ENCODE results near the gene LMO7. TPM values are rescaled to one million over a fixed set of nuclear protein-coding genes. Genes with fewer than 3 reads are reported as not detected.
A peak's percentile ranks its signal among the peaks of the same experiment; 100 is the strongest.

Gene LMO7
- total RNA-seq, 1 donor from 2014 or later = 3.2 TPM

DNA sequence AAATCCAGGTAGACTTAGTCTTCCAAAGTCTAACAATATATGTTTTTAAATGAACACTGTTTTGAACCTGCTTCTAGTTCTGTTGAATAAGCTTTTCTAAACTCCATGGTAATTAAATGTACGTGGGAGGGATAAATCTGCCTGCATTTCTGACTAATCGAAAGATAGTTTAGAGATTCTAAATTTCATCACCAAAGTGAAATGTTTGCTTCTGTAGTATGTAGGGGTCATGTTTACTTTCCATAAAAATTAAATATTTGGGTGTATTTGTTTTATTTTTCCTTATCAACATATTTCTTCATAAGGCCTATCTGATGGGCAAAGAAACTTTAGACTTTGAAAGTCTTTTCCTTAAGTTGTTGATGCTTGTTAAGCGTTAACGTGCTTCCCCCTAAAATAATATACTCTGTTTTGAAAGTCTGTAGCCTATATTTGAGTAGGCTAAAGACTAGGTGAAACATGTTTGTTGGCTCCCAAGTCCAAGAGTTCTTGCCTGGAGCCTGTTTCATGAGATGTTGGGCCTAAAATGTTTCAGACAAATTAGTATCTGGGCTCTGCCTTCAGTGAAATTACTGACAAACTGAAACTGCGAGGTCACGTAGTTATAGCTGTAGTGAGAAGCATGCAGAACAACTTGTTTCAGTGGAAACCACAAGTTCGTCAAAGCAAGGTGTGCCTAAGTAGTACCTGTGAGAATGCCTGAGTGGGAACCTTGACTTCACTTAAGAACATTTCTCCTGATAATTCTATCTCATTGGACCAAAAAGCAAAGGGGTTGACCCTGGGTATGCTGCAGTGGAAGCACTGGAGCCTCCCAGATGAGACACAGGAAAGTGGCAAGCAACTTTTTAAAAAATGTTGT is 126.2 kb downstream of the LMO7 start:
- peak overlapping the region; percentile 61 for H3K27ac Mint-ChIP-seq
- H3K36me3 Mint-ChIP-seq (ENCODE audit: low read depth) = peaks cover 11% of the 10 kb centered on the region
- DNase-seq (ENCODE audit: low spot score) = peak; percentile 36
- peaks cover 10% of the 10 kb centered on the region for H3K9me3 Mint-ChIP-seq
- peak overlapping the region; percentile 73 for H3K4me3 Mint-ChIP-seq
- H3K27me3 Mint-ChIP-seq (ENCODE audit: insufficient read depth) = no peaks in the 10 kb centered on the region
- peaks cover 70% of the 10 kb centered on the region for H3K4me1 Mint-ChIP-seq (ENCODE audit: low read depth)
- intact Hi-C loops (cut with micrococcal nuclease) = loop anchor here (1.0 to 10.0 kb wide), 8 partner anchors 10 to 1122 kb away; partner anchors contain the start of genes COMMD6 and KCTD12

DNA sequence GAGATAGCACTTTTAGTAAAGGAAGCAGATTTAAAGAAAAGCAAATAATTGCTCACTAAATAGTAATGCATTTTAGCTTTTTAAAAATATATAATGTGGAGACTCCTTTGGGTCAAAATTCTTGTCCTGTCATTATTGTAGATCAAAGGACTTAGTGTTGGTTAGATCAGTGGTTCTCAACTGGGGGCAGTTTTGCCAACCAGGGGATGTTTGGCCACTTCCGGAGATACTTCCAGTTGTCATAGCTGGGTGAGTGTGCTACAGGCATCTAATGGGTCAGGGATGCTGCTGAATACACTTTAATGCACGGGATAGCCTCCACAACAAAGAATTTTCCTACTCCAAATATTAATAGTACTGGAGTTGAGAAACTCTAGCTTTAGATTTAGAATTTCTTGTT is 126.8 kb downstream of the LMO7 start:
- H3K27ac Mint-ChIP-seq = no peak overlapping the region
- H3K9me3 Mint-ChIP-seq = peaks cover 10% of the 10 kb centered on the region
- no peaks in the 10 kb centered on the region for H3K27me3 Mint-ChIP-seq (ENCODE audit: insufficient read depth)
- H3K36me3 Mint-ChIP-seq (ENCODE audit: low read depth) = peaks cover 11% of the 10 kb centered on the region
- DNase-seq (ENCODE audit: low spot score) = no peak
- intact Hi-C loops (cut with micrococcal nuclease) = loop anchor here (1.0 to 10.0 kb wide), 8 partner anchors 9 to 1122 kb away; partner anchors contain the start of genes COMMD6 and KCTD12
- peak overlapping the region; percentile 73 for H3K4me3 Mint-ChIP-seq
- peaks cover 64% of the 10 kb centered on the region for H3K4me1 Mint-ChIP-seq (ENCODE audit: low read depth)

DNA sequence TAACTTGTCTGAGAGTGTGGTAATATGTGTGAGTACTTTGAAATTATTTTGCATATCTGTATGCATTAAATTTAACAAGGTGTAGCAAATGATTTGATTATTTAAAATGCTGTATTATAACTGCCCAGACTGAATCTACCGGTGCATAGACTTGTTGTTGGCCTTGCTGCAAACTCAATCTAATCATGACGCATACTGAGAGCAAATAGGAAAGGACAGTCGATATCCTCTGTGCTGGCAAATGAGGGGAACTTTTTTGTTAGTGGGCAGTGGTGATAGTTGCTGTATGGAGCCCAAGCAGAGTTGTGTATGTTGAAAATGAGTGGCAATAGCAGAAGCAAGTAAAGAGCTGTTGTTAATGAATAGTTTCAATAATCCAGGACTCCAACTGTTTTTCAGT is 127.4 kb downstream of the LMO7 start:
- intact Hi-C loops (cut with micrococcal nuclease) = loop anchor here (2.0 to 10.0 kb wide), 7 partner anchors 37 to 1121 kb away; partner anchors contain the start of genes COMMD6 and KCTD12
- DNase-seq (ENCODE audit: low spot score) = no peak
- Mint-ChIP-seq H3K4me3 (no peak overlapping the region), H3K27me3 (ENCODE audit: insufficient read depth) (no peaks in the 10 kb centered on the region), H3K36me3 (ENCODE audit: low read depth) (peaks cover 11% of the 10 kb centered on the region), H3K9me3 (peaks cover 10% of the 10 kb centered on the region), H3K27ac (no peak overlapping the region), H3K4me1 (ENCODE audit: low read depth) (peaks cover 64% of the 10 kb centered on the region)

DNA sequence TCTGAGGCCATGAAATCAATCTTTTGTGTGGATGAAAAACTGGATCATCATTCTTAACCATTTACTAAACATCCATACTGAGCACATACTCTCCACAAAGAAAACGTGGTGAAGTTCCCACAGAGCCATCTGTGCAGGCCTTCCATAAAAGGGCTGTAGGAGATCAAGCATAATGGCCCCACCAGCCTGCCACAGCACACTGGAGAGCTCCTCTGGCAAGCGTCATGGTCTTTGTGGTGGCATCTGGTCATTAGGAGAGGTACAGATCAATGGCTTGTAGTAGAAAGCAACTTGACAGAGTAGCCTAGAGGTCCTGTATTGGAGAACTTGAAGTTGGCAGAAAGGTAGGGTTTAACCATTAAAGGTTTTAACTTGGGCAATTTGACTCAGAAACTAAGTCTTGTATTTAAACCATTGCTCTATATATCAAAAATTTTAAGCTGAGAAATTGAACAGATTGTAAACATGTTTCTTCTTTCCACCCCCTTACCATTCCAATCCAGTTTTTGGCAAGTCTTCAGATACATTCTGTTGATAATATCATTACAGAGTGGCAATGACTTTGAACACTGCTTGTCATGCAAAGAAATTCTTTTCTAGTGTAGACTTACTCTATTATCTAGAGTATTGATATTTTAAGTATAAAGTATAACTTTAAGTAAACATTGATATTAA is 128.3 kb downstream of the LMO7 start:
- Mint-ChIP-seq H3K4me1 (ENCODE audit: low read depth) (peaks cover 62% of the 10 kb centered on the region), H3K9me3 (peaks cover 10% of the 10 kb centered on the region), H3K36me3 (ENCODE audit: low read depth) (peaks cover 9% of the 10 kb centered on the region), H3K4me3 (no peak overlapping the region), H3K27ac (no peak overlapping the region), H3K27me3 (ENCODE audit: insufficient read depth) (no peaks in the 10 kb centered on the region)
- DNase-seq (ENCODE audit: low spot score) = no peak
- intact Hi-C loops (cut with micrococcal nuclease) = loop anchor here (5.0 to 10.0 kb wide), 5 partner anchors 67 to 1120 kb away; partner anchors contain the start of genes COMMD6 and KCTD12

DNA sequence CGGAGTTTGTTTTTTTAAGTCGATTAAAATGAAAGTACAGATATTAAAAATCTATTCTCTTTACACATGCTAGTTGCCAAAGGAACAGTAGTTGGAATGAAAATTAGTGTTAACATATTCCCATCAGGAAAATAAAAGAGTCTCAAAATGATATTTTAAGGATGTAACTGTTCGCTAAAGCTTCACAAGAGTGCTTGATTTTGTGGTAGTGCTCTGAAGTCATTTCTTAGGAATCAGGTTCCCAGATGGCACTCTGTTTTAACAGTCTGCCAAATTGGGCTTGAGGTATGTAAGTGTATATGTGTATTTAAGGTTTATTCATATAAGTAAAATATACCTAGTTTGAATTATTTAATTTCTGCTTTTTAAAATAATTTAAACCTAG is 128.8 kb downstream of the LMO7 start:
- Mint-ChIP-seq H3K4me1 (ENCODE audit: low read depth) (peaks cover 57% of the 10 kb centered on the region), H3K27ac (no peak overlapping the region), H3K4me3 (no peak overlapping the region), H3K36me3 (ENCODE audit: low read depth) (peaks cover 9% of the 10 kb centered on the region), H3K27me3 (ENCODE audit: insufficient read depth) (no peaks in the 10 kb centered on the region), H3K9me3 (peaks cover 10% of the 10 kb centered on the region)
- intact Hi-C loops (cut with micrococcal nuclease) = loop anchor here (5.0 to 10.0 kb wide), 5 partner anchors 68 to 1120 kb away; partner anchors contain the start of genes COMMD6 and KCTD12
- no peak for DNase-seq (ENCODE audit: low spot score)

DNA sequence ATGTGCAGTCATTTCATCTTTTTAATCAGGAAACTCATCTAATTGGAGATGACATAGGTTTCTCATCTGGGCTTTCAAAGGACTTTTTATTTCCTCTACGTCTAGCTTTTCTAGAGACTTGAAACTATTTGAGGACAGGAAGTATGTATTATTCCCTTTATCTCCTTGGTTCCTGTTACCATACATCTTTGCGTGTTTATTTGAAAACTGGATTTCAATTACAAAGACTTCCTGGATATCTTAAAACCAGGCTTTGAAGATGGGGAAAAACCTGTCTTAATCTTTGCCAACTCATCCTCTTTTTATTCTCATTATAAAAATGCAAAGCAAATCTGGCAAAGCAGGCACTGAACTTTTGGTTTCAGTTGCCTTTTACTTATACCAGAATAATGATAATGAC is 130.5 kb downstream of the LMO7 start:
- Mint-ChIP-seq H3K36me3 (ENCODE audit: low read depth) (peaks cover 9% of the 10 kb centered on the region), H3K4me3 (no peak overlapping the region), H3K27me3 (ENCODE audit: insufficient read depth) (no peaks in the 10 kb centered on the region), H3K4me1 (ENCODE audit: low read depth) (peaks cover 44% of the 10 kb centered on the region), H3K27ac (no peak overlapping the region), H3K9me3 (peaks cover 10% of the 10 kb centered on the region)
- no peak for DNase-seq (ENCODE audit: low spot score)
- intact Hi-C loops (cut with micrococcal nuclease) = loop anchor here (10.0 kb wide), 1 partner anchor 1118 kb away; the partner anchor contains the start of gene KCTD12

DNA sequence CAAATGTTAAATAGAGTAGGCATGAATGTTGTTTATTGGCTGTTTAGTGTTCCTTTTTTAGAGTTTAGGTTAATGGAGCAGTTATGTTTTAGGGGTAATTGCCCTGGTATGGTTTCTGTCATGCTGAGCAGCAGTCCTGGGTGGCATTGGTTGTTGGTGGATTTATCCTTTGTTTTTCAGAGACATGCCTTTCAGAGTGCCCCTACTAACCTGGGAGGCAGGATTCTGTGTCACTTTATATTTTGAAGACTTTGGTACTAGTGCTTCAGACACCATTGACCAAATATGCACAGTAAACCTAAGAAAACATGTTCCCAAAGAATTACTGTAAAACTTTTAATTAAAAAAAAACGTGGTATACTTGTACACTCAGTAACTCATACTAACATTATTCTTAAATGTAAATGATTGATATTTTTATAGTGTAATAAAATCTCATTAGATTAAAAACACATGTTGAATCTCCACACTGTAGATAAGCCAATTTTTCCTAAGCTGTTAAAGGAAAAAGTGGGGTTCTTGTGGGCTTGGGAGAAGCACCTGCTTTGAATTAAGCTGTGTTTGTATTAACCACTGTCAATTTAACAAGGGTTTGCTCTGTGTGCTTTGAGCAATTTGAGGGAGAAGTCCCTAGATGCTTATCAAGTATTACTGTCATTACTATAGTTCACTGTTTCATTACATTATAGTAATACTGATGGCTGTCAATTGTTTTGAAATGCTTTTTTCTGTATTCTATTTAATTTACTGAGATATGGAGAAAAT is 133.2 kb downstream of the LMO7 start:
- no peak for DNase-seq (ENCODE audit: low spot score)
- Mint-ChIP-seq H3K4me1 (ENCODE audit: low read depth) (peaks cover 20% of the 10 kb centered on the region), H3K27me3 (ENCODE audit: insufficient read depth) (no peaks in the 10 kb centered on the region), H3K9me3 (peaks cover 10% of the 10 kb centered on the region), H3K27ac (no peak overlapping the region), H3K36me3 (ENCODE audit: low read depth) (peaks cover 13% of the 10 kb centered on the region), H3K4me3 (no peak overlapping the region)
- intact Hi-C loops (cut with micrococcal nuclease) = loop anchor here (10.0 kb wide), 1 partner anchor 1115 kb away; the partner anchor contains the start of gene KCTD12

DNA sequence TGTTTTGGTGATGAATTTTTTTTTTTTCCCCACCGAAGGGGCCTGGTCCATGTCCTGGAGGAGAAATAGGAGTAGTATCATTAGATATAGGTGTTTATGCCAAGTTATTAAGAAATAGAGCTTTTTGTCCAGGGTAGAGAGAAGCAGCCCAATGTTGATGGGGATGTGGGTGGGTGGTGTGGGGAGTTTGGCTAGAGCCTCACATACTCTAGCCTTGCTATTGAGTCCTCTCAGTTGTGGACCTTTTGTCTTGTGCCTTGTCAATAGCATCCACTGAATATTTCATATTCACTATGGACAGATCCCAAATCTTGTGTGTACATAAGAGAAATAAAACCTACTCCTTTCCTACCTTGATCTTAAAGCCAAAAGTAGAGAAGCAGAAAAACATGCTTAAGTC is 134.0 kb downstream of the LMO7 start:
- no peaks in the 10 kb centered on the region for H3K27me3 Mint-ChIP-seq (ENCODE audit: insufficient read depth)
- peaks cover 15% of the 10 kb centered on the region for H3K36me3 Mint-ChIP-seq (ENCODE audit: low read depth)
- H3K4me3 Mint-ChIP-seq = no peak overlapping the region
- H3K27ac Mint-ChIP-seq = no peak overlapping the region
- peaks cover 17% of the 10 kb centered on the region for H3K4me1 Mint-ChIP-seq (ENCODE audit: low read depth)
- intact Hi-C loops (cut with micrococcal nuclease) = no loop called here
- DNase-seq (ENCODE audit: low spot score) = no peak
- H3K9me3 Mint-ChIP-seq = peaks cover 10% of the 10 kb centered on the region

DNA sequence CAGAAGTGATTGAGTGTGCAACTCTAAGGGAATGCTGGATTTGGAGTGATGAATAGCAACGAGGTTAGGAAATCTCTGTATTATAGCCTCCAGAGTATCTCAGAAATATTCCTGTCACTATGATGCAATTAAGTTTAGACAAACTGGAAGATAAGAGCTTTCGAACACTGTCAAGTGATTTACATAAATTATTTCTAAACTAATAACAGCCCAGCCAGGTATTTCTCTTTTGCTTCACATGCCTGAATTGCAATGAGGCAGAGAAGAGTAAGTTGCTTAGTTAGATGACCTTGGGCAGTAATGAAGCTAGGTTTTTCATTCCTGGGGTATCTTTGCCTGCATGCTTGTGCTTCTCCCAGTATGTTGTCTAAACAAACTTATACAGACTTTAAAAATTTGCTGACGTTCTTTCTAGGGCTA is 134.5 kb downstream of the LMO7 start:
- peaks cover 12% of the 10 kb centered on the region for H3K36me3 Mint-ChIP-seq (ENCODE audit: low read depth)
- intact Hi-C loops (cut with micrococcal nuclease) = no loop called here
- peaks cover 13% of the 10 kb centered on the region for H3K4me1 Mint-ChIP-seq (ENCODE audit: low read depth)
- no peak overlapping the region for H3K4me3 Mint-ChIP-seq
- DNase-seq (ENCODE audit: low spot score) = no peak
- H3K9me3 Mint-ChIP-seq = peaks cover 8% of the 10 kb centered on the region
- H3K27me3 Mint-ChIP-seq (ENCODE audit: insufficient read depth) = no peaks in the 10 kb centered on the region
- no peak overlapping the region for H3K27ac Mint-ChIP-seq

DNA sequence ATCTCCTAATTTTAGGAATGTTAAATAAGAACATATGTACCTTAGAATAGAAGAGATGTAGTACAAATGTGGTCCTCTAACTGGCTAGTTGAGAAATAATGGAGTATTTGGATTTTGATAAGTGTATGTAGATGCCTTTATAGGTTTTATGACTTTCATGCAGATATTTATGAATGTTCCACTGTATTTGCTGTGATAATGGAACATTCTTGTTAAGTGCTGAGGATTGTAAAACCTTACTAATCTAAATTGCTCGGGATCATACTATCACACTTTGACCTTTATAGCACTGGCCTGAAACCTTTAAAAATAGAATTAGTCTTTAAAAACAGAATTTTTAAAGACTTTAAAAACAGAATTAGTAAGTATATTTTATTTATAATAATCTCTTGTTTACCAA is 135.1 kb downstream of the LMO7 start:
- Mint-ChIP-seq H3K36me3 (ENCODE audit: low read depth) (peaks cover 9% of the 10 kb centered on the region), H3K27me3 (ENCODE audit: insufficient read depth) (no peaks in the 10 kb centered on the region), H3K9me3 (peaks cover 3% of the 10 kb centered on the region), H3K4me1 (ENCODE audit: low read depth) (peaks cover 7% of the 10 kb centered on the region), H3K4me3 (no peak overlapping the region), H3K27ac (no peak overlapping the region)
- intact Hi-C loops (cut with micrococcal nuclease) = no loop called here
- no peak for DNase-seq (ENCODE audit: low spot score)

DNA sequence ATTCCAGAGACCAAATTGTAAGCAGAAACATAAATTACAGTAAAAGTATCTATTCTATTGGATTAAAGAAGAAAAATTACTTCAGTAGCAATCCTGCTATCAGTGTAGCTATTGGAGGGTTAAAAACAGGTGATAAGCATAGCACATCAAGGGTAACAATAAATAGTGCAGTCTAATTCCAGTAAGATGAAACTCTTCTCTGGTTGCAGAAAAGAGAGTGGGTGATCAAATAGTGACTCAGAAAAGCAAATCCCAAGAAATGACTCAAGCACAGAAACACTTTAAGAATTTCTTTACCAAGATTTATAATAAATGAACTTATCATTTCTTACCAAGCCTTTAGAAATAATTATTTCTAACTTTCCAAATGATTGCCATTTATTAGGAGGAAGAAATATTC is 135.7 kb downstream of the LMO7 start:
- peaks cover 7% of the 10 kb centered on the region for H3K36me3 Mint-ChIP-seq (ENCODE audit: low read depth)
- no peak overlapping the region for H3K27ac Mint-ChIP-seq
- intact Hi-C loops (cut with micrococcal nuclease) = loop anchor here (1.0 kb wide), 1 partner anchor 10 kb away; no protein-coding TSS in a partner anchor
- DNase-seq (ENCODE audit: low spot score) = no peak
- H3K4me3 Mint-ChIP-seq = no peak overlapping the region
- peaks cover under 1% of the 10 kb centered on the region for H3K4me1 Mint-ChIP-seq (ENCODE audit: low read depth)
- no peaks in the 10 kb centered on the region for H3K9me3 Mint-ChIP-seq
- no peaks in the 10 kb centered on the region for H3K27me3 Mint-ChIP-seq (ENCODE audit: insufficient read depth)

DNA sequence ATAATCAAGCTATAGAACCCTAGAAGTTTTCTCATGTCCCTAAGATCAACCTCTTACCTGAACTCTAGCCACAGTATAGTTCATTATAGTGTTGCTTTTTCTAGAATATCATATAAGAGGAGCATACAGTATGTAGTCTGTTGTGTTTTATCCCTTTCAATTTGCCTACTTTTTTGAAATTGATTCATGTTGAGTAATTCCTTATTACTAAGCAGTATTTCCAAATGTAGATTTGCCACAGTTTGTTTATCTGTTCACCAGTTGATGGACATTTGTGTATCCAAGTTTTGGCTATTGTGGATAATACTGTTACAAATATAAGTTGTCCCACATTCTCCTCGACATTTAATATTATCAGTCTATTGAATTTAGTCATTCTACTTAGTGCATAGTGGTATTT is 138.0 kb downstream of the LMO7 start:
- intact Hi-C loops (cut with micrococcal nuclease) = no loop called here
- Mint-ChIP-seq H3K4me1 (ENCODE audit: low read depth) (no peaks in the 10 kb centered on the region), H3K4me3 (no peak overlapping the region), H3K27me3 (ENCODE audit: insufficient read depth) (no peaks in the 10 kb centered on the region), H3K9me3 (peaks cover 8% of the 10 kb centered on the region), H3K27ac (no peak overlapping the region), H3K36me3 (ENCODE audit: low read depth) (peaks cover 6% of the 10 kb centered on the region)
- DNase-seq (ENCODE audit: low spot score) = no peak

All from activated T-helper 1 cell treated with anti-CD3 and anti-CD28 coated beads, Interleukin-12 subunit alpha, Interleukin-12 subunit beta, Interleukin-2, Interleukin-4 antibody, amounts not matched to agents 30 ng/mL and 10 ng/mL and 1 ng/mL, durations not matched to agents 14 hours and 24 hours and 36 hours (primary cell).